ENCODE results near the gene PRIM2. TPM values are rescaled to one million over a fixed set of nuclear protein-coding genes. Genes with fewer than 3 reads are reported as not detected.

The PRIM2 gene
- total RNA-seq, 4 donors from 2014 or later = 8.5 to 14.6 (median 11.0) TPM

GRCh38 chr6:57316581-57317059 lies 810 bp upstream of the PRIM2 start:
- H3K4me3 ChIP-seq = peak overlapping the region; percentile 71
- no peaks in the 10 kb centered on the region for H3K9me3 ChIP-seq
- H3K27ac ChIP-seq = peak overlapping the region; percentile 52
- no peaks in the 10 kb centered on the region for H3K27me3 ChIP-seq
- H3K4me1 ChIP-seq = peaks cover 27% of the 10 kb centered on the region
- peak; percentile 84 to 85 for DNase-seq (ENCODE audit: low spot score in 2 of 2)
- under 1% methylated on average over 26 of the region's 26 CpGs for WGBS
- TF ChIP-seq EP300 (IDR thresholded peaks at IDR 0.05) (no peak), POLR2AphosphoS5 (IDR thresholded peaks at IDR 0.05) (peak in 1 of 3 donors; percentile 28), POLR2A (IDR thresholded peaks at IDR 0.05) (no peak)
- TF ChIP-seq, protein P1, sequence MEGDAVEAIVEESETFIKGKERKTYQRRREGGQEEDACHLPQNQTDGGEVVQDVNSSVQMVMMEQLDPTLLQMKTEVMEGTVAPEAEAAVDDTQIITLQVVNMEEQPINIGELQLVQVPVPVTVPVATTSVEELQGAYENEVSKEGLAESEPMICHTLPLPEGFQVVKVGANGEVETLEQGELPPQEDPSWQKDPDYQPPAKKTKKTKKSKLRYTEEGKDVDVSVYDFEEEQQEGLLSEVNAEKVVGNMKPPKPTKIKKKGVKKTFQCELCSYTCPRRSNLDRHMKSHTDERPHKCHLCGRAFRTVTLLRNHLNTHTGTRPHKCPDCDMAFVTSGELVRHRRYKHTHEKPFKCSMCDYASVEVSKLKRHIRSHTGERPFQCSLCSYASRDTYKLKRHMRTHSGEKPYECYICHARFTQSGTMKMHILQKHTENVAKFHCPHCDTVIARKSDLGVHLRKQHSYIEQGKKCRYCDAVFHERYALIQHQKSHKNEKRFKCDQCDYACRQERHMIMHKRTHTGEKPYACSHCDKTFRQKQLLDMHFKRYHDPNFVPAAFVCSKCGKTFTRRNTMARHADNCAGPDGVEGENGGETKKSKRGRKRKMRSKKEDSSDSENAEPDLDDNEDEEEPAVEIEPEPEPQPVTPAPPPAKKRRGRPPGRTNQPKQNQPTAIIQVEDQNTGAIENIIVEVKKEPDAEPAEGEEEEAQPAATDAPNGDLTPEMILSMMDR (IDR thresholded peaks at IDR 0.05) = peak; percentile 59 to 71
- H3K36me3 ChIP-seq = peaks cover 14% of the 10 kb centered on the region

GRCh38 chr6:57324538-57324937 lies 7.1 kb downstream of the PRIM2 start:
- H3K4me3 ChIP-seq = no peak overlapping the region
- H3K9me3 ChIP-seq = peaks cover 3% of the 10 kb centered on the region
- 15% methylated on average over 1 of the region's 1 CpG for WGBS
- H3K27ac ChIP-seq = no peak overlapping the region
- no peaks in the 10 kb centered on the region for H3K4me1 ChIP-seq
- H3K27me3 ChIP-seq = no peaks in the 10 kb centered on the region
- DNase-seq (ENCODE audit: low spot score in 2 of 2) = no peak
- H3K36me3 ChIP-seq = peaks cover 57% of the 10 kb centered on the region
- no peak for TF ChIP-seq EP300 (IDR thresholded peaks at IDR 0.05)
- TF ChIP-seq POLR2AphosphoS5 (IDR thresholded peaks at IDR 0.05) = no peak
- TF ChIP-seq, protein P1 (IDR thresholded peaks at IDR 0.05) = no peak
- no peak for TF ChIP-seq POLR2A (IDR thresholded peaks at IDR 0.05)

DNA sequence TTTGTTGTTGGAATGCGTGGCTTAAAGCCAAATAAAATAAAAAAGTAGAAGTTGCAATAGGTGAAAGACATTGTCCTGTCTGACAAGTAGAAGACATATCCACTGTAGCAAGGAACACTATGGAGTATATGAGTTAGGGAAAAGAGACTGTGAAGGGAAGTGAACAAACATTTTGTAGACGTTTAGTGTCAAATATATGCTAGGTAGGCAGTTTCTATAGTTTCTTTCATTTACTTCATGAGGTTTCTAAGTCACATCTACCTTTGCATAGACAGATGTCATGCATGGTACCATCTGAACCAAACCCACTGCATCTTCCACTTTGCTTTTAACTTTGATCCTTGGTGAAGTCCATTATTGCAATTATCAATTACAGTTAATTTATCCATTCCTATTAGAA lies 9.9 kb downstream of the PRIM2 start:
- H3K36me3 ChIP-seq = peaks cover 56% of the 10 kb centered on the region

GRCh38 chr6:57328074-57328473 lies 10.6 kb downstream of the PRIM2 start:
- Histone ChIP-seq H3K4me1 (no peaks in the 10 kb centered on the region), H3K27ac (no peak overlapping the region), H3K4me3 (no peak overlapping the region), H3K36me3 (peaks cover 61% of the 10 kb centered on the region), H3K9me3 (peaks cover 5% of the 10 kb centered on the region), H3K27me3 (no peaks in the 10 kb centered on the region)
- TF ChIP-seq POLR2A (IDR thresholded peaks at IDR 0.05) (no peak), EP300 (IDR thresholded peaks at IDR 0.05) (no peak), POLR2AphosphoS5 (IDR thresholded peaks at IDR 0.05) (no peak)
- TF ChIP-seq, protein P1 (IDR thresholded peaks at IDR 0.05) = no peak
- WGBS = 100% methylated on average over 1 of the region's 1 CpG
- no peak for DNase-seq (ENCODE audit: low spot score in 2 of 2)

More for the DNA sequence above, 9.9 kb downstream of the PRIM2 start:
- Histone ChIP-seq H3K4me3 (no peak overlapping the region), H3K27me3 (no peaks in the 10 kb centered on the region), H3K9me3 (peaks cover 5% of the 10 kb centered on the region), H3K4me1 (no peaks in the 10 kb centered on the region), H3K27ac (no peak overlapping the region)
- 93% methylated on average over 2 of the region's 2 CpGs for WGBS
- DNase-seq (ENCODE audit: low spot score in 2 of 2) = no peak
- TF ChIP-seq EP300 (IDR thresholded peaks at IDR 0.05) (no peak), POLR2AphosphoS5 (IDR thresholded peaks at IDR 0.05) (no peak), POLR2A (IDR thresholded peaks at IDR 0.05) (no peak)
- TF ChIP-seq, protein P1 (IDR thresholded peaks at IDR 0.05) = no peak

DNA sequence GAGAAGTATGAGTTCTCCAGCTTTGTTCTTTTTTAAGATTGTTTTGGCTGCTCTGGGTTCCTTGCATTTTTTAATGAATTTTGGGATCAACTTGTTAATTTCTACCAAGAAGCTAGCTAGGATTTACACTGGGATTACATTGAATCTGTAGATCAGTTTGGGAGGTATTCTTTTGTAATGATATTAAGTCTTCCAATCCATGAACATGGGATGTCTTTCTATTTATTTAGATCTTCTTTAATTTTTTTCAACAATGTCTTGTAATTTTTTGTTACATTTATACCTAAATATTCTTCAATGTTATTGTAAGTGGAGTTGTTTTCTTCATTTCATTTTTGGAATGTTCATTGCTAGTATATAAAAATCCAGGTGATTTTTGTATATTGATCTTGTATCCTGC lies 12.5 kb downstream of the PRIM2 start:
- TF ChIP-seq, protein P1 (IDR thresholded peaks at IDR 0.05) = no peak
- TF ChIP-seq EP300 (IDR thresholded peaks at IDR 0.05) (no peak), POLR2A (IDR thresholded peaks at IDR 0.05) (no peak), POLR2AphosphoS5 (IDR thresholded peaks at IDR 0.05) (no peak)
- H3K27me3 ChIP-seq = no peaks in the 10 kb centered on the region
- peaks cover 5% of the 10 kb centered on the region for H3K9me3 ChIP-seq
- H3K36me3 ChIP-seq = peaks cover 61% of the 10 kb centered on the region
- no peak for DNase-seq (ENCODE audit: low spot score in 2 of 2)
- H3K27ac ChIP-seq = no peak overlapping the region
- H3K4me3 ChIP-seq = no peak overlapping the region
- no peaks in the 10 kb centered on the region for H3K4me1 ChIP-seq
